Endothelial cell of umbilical vein (primary cell): ENCODE data around the gene ATXN1. TPM values are rescaled to one million over a fixed set of nuclear protein-coding genes. Genes with fewer than 3 reads are reported as not detected.

Experiments
- BruUV-seq: library from RNA; stranded (reverse); fragments of 400-500 nt; replicated peaks from 2 replicates; lab custom pipeline; 2021; lab: Mats Ljungman, UMichigan
- CTCF ChIA-PET: fragments of 300-600, 350-600 bp; sonication (Branson Sonifier 250); formaldehyde crosslinking; loops from one replicate; lab custom pipeline; 2021; ENCODE audit warnings: antibody characterized with exemption, inconsistent platforms; lab: Charles Lee
- POLR2A ChIA-PET: fragments of 300-600, 350-600 bp; sonication (Branson Sonifier 250); formaldehyde crosslinking; loops from one replicate; lab custom pipeline; 2021; ENCODE audit warnings: antibody characterized with exemption, inconsistent platforms; lab: Charles Lee
- DNase-seq: peaks from one replicate; pipeline ENCODE4 v3.0.0-alpha.2; 2011; ENCODE audit warnings: low read depth, low spot score
- FAIRE-seq: peaks from 2 replicates; lab custom pipeline; 2011; peaks lifted over from hg19 to GRCh38; lab: Jason Lieb, UNC
- H2AFZ ChIP-seq: 2 replicates; pipeline ENCODE4 v1.6.0; 2012; ENCODE audit warnings: low read depth, low read length, control low read depth, inconsistent platforms
- H3K27ac ChIP-seq: 2 replicates; pipeline ENCODE4 v1.5.1; 2011; ENCODE audit warnings: low read depth, mild to moderate bottlenecking, control low read depth, low read length, moderate library complexity; ENCODE audit not compliant: insufficient read depth
- H3K27me3 ChIP-seq, 2 experiments: 2 replicates each; pipeline versions ENCODE4 v1.6.0 to v1.6.1; 2011; ENCODE audit warnings: low read length in 2 of 2, mixed read lengths in 1 of 2; ENCODE audit not compliant: control insufficient read depth in 2 of 2, insufficient read depth in 2 of 2
- H3K36me3 ChIP-seq, 2 experiments: 2 replicates in 1 of 2; 3 replicates in 1 of 2; pipeline ENCODE4 v1.5.1; 2011; ENCODE audit warnings: low read length in 2 of 2, mild to moderate bottlenecking in 1 of 2, moderate library complexity in 1 of 2; ENCODE audit not compliant: control insufficient read depth in 2 of 2, insufficient read depth in 2 of 2; ENCODE audit errors: extremely low read depth in 1 of 2
- H3K4me1 ChIP-seq: 3 replicates; pipeline ENCODE4 v1.5.1; 2011; ENCODE audit warnings: mild to moderate bottlenecking, low read length; ENCODE audit not compliant: control insufficient read depth, insufficient read depth; ENCODE audit errors: extremely low read depth
- H3K4me2 ChIP-seq: 2 replicates; pipeline ENCODE4 v1.6.1; 2011; ENCODE audit warnings: low read length, control low read depth, mixed read lengths; ENCODE audit not compliant: insufficient read depth
- H3K4me3 ChIP-seq, 3 experiments: fragments of 200-600 bp in 1 of 3; sonication (generic), shearing (Covaris generic) in 1 of 3; replicated peaks in 1 of 3; 2 replicates each; pipeline ENCODE4 v1.5.1; 2011 to 2016; ENCODE audit warnings: control low read depth in 3 of 3, low read length in 3 of 3, mild to moderate bottlenecking in 2 of 3, inconsistent platforms in 1 of 3, low read depth in 1 of 3, moderate library complexity in 1 of 3; ENCODE audit not compliant: insufficient read depth in 1 of 3
- H3K79me2 ChIP-seq: 2 replicates; pipeline ENCODE4 v1.6.0; 2012; ENCODE audit warnings: low read length, inconsistent platforms; ENCODE audit not compliant: control insufficient read depth, insufficient read depth
- H3K9ac ChIP-seq: replicated peaks from 2 replicates; pipeline ENCODE3; 2011; ENCODE audit warnings: low read length, control low read depth; ENCODE audit not compliant: insufficient read depth; ENCODE audit errors: extremely low read depth
- H3K9me1 ChIP-seq: replicated peaks from 3 replicates; pipeline ENCODE4 v1.6.0; 2011; ENCODE audit warnings: mild to moderate bottlenecking, low read length; ENCODE audit not compliant: control insufficient read depth, insufficient read depth; ENCODE audit errors: extremely low read depth
- H3K9me3 ChIP-seq: replicated peaks from 2 replicates; pipeline ENCODE4 v1.5.1; 2012; ENCODE audit warnings: low read length, inconsistent platforms; ENCODE audit not compliant: control insufficient read depth, insufficient read depth
- H4K20me1 ChIP-seq: replicated peaks from 2 replicates; pipeline ENCODE3; 2011; ENCODE audit warnings: mild to moderate bottlenecking, low read length; ENCODE audit not compliant: control insufficient read depth, insufficient read depth; ENCODE audit errors: extremely low read depth
- GATA2 ChIP-seq: IDR thresholded peaks from 2 replicates; pipeline ENCODE4 v1.7.0; 2011; ENCODE audit warnings: low read depth, mild to moderate bottlenecking, moderate library complexity, mixed read lengths, low read length; ENCODE audit not compliant: insufficient read length, insufficient read depth
- POLR2A ChIP-seq: IDR thresholded peaks from 2 replicates; pipeline ENCODE4 v1.6.1; 2012; ENCODE audit warnings: low read depth, mild to moderate bottlenecking, control low read depth, low read length
- dilution Hi-C: fragments of 300-500 bp; cut with MboI; formaldehyde crosslinking; loops from one replicate; pipeline ENCODE4 v1.15.0; 2019; ENCODE audit warnings: low sequenced_read_pairs; ENCODE audit not compliant: extremely low pct_ligation_motif_present
- intact Hi-C: fragments of 100-400 bp; cut with micrococcal nuclease; formaldehyde crosslinking; loops from one replicate; pipeline ENCODE4 v1.10.0; 2022
- polyA plus RNA-seq, 4 experiments: library from polyadenylated mRNA; depleted of rRNA in 3 of 4; stranded (reverse) in 3 of 4; unstranded in 1 of 4; fragments of >200 nt; gene quantifications; 2 replicates each; pipeline versions ENCODE4 v1.2.1 to v1.2.3, GENCODE V29; 2011 to 2012; ENCODE audit warnings: missing spikeins in 1 of 4
- total RNA-seq: library from RNA; stranded (reverse); gene quantifications from 2 replicates; pipeline ENCODE4 v1.2.3, GENCODE V29; 2021

ATXN1 gene
- total and polyA plus RNA-seq, 2 donors (not counting 3 experiments of a cell fraction or from before 2014, with no cell fraction given): 16.4 to 33.0 TPM

DNA sequence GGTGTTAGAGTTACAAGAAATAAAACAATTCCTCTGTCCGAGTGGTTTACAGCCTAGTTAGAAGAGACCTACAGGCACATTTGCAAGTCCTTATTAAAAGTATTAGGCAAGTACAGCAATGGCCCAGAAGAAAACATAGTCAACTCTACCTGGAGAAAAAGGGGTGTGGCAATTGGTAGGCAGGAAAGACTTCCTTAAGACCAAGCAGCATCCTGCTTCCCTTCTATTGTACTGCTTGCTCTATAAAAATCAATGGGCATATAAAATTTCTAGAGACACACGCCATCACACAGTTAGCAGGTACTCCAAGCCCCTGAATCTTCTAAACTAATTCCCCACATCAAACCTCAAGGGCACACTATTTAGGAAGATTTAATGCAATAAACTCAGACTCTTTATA, 185.6 kb downstream of the ATXN1 start:
- dilution Hi-C loops (no loop called here), intact Hi-C loops (no loop called here)
- Histone ChIP-seq H3K4me3 (no peak overlapping the region), H3K4me2 (no peak overlapping the region), H3K4me1 (no peaks in the 10 kb centered on the region), H3K9me3 (no peaks in the 10 kb centered on the region), H3K27me3 (no peaks in the 10 kb centered on the region), H3K27ac (no peak overlapping the region), H2AFZ (no peak overlapping the region), H4K20me1 (no peaks in the 10 kb centered on the region), H3K9ac (no peak overlapping the region), H3K9me1 (peaks cover 3% of the 10 kb centered on the region), H3K79me2 (no peaks in the 10 kb centered on the region), H3K36me3 (no peaks in the 10 kb centered on the region)
- POLR2A ChIA-PET: no interaction called here
- DNase-seq: no peak
- no TSS peak for BruUV-seq
- CTCF ChIA-PET: interaction anchor here (1.4 kb wide), 1 partner anchor 16 kb away, joined by 3 read pairs; no protein-coding TSS in a partner anchor
- no peak for FAIRE-seq
- no peak for TF ChIP-seq POLR2A

DNA sequence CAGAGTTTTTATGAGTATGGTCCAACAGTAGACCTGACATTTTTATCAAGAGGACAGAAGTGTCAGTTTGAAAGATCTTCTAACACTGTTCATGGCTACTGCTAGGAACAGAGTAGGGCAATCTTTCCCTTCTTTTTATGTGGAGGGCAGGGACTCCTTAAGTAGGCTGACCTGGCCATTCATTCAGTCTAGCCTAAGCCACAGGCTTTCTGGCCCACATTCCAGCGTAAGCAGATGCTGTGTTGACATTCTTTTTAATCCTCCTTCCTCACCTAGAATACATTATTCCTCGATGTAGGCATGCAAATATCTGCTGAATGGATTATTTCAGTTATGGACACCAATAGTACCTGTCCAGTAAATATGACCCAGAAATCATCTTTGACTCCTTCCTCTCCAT, 188.3 kb downstream of the ATXN1 start:
- H3K9me1 ChIP-seq: no peaks in the 10 kb centered on the region
- intact Hi-C loops: no loop called here
- H2AFZ ChIP-seq: no peak overlapping the region
- POLR2A ChIA-PET: no interaction called here
- no peak for FAIRE-seq
- H3K79me2 ChIP-seq: no peaks in the 10 kb centered on the region
- no peak overlapping the region for H3K27ac ChIP-seq
- DNase-seq: no peak
- no peak overlapping the region for H3K9ac ChIP-seq
- H3K36me3 ChIP-seq: no peaks in the 10 kb centered on the region
- no peak overlapping the region for H3K4me2 ChIP-seq
- no TSS peak for BruUV-seq
- CTCF ChIA-PET: no interaction called here
- no peaks in the 10 kb centered on the region for H4K20me1 ChIP-seq
- no peaks in the 10 kb centered on the region for H3K27me3 ChIP-seq
- no peak for TF ChIP-seq POLR2A
- no peak for TF ChIP-seq GATA2
- dilution Hi-C loops: no loop called here
- no peaks in the 10 kb centered on the region for H3K4me1 ChIP-seq
- no peak overlapping the region for H3K4me3 ChIP-seq
- H3K9me3 ChIP-seq: no peaks in the 10 kb centered on the region
